HT-29 (cell line): Measurements from ENCODE around the gene SPAG8. TPM values are rescaled to one million over a fixed set of nuclear protein-coding genes. Genes with fewer than 3 reads are reported as not detected.

Experiments
- DNase-seq: peaks from one replicate; pipeline ENCODE4 v3.0.0-alpha.2; 2015; ENCODE audit warnings: low spot score
- total RNA-seq: library from RNA; depleted of rRNA; stranded (reverse); fragments of >200 nt; shearing (Covaris generic); gene quantifications from 2 replicates; pipeline ENCODE4 v1.2.3, GENCODE V29; 2014; rRNA removed

The SPAG8 gene, protein sequence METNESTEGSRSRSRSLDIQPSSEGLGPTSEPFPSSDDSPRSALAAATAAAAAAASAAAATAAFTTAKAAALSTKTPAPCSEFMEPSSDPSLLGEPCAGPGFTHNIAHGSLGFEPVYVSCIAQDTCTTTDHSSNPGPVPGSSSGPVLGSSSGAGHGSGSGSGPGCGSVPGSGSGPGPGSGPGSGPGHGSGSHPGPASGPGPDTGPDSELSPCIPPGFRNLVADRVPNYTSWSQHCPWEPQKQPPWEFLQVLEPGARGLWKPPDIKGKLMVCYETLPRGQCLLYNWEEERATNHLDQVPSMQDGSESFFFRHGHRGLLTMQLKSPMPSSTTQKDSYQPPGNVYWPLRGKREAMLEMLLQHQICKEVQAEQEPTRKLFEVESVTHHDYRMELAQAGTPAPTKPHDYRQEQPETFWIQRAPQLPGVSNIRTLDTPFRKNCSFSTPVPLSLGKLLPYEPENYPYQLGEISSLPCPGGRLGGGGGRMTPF
- 0.78 and 1.9 TPM in 2 replicates for total RNA-seq

DNA sequence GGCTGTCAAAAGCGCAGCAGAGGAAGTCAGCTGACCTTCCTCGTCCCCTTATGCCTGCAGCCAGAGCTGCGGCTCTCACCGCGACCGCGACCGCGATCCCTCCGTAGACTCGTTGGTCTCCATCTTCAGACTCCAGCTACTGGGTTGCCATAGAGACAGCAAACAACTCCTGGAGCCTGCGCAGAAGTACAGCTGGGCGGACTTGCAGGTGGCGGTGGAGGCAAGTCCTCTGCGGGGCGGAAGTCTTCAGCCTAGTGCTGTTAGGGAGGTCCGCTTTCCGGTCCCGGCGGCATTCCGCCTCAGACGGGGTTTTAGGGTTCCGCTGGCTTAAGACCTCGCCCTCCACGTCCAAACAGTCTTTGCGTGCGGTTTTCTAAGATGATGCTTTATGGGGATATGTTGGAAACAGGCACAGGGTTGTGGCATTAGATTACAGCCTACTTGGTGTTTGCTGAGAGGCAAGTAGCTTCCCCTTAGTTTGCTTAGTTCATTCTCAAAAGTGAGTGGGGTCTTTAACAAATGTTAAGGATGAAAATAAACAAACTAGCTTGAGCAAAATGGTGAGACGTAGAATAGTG lies at the start of gene SPAG8:
SPAG8 (minus strand) TSS at position 238 of the 578 bp plus-strand sequence; CDS start at position 123, 115 bp downstream.
- DNase-seq = peak; percentile 90

GRCh38 chr9:35861161-35861897 lies 49.3 kb upstream of the SPAG8 start:
- DNase-seq = no peak

DNA sequence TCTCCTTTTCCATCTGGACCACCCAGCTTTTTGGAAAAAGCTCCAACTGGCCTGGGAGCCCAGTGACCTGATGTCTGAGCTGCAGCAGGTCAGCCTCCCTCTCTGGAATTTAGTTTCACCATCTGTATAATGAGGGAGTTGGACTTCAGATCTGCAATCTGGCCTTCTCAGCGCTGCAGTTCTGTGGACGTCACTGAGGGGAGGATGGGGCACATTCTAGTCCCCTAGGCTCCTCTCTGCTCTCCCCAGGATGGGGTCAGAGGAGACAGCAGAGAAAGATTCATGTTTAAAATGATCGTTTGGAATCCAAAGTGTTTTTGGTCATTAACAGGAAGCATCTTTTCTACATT lies 47.9 kb upstream of the SPAG8 start:
- DNase-seq = no peak

- DNase-seq = peak; percentile 41
These were observed 47.4 kb upstream of the SPAG8 start for GRCh38 chr9:35859310-35859989.

GRCh38 chr9:35858458-35858857 lies 46.4 kb upstream of the SPAG8 start:
- DNase-seq = no peak

DNA sequence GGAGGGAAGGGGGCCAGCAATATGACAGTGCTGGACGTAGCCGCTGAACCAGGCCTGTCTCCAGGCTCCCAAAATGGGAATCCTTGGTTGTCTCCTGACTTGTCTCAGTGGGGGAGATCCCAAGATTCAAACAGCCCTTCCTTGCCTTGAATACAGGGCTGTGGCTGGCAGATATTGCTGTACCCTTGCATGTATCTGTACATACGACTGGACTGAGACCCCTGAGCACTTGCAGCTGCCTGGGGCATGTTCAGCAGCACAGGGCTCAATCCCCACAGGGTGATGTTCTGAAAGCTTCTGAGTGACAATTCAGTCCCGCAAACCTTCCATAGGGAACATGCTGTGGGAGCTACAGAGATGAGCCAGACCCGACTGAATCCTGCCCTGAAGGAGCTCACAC lies 44.8 kb upstream of the SPAG8 start:
- DNase-seq = no peak

DNA sequence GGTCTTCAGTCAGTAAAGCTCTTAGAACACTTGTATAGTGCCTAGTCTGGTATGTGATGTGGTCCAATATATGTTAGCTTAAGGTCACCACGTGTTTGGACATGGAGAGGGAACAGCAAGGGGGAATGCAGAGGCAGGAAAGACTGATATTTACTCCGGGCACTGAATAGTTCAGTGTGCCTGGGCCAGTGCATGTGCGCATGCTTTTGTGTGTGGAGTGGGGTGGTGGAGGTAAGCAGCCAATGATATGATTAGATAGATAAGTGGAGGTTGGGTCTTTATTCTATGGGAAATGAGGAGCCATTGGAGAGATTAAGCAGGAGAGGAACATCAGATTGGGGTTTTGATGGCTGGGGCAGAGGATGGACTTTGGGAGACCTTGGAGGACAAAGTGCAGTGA lies 44.1 kb upstream of the SPAG8 start:
- DNase-seq = no peak

GRCh38 chr9:35854091-35854762 lies 42.2 kb upstream of the SPAG8 start:
- no peak for DNase-seq

DNA sequence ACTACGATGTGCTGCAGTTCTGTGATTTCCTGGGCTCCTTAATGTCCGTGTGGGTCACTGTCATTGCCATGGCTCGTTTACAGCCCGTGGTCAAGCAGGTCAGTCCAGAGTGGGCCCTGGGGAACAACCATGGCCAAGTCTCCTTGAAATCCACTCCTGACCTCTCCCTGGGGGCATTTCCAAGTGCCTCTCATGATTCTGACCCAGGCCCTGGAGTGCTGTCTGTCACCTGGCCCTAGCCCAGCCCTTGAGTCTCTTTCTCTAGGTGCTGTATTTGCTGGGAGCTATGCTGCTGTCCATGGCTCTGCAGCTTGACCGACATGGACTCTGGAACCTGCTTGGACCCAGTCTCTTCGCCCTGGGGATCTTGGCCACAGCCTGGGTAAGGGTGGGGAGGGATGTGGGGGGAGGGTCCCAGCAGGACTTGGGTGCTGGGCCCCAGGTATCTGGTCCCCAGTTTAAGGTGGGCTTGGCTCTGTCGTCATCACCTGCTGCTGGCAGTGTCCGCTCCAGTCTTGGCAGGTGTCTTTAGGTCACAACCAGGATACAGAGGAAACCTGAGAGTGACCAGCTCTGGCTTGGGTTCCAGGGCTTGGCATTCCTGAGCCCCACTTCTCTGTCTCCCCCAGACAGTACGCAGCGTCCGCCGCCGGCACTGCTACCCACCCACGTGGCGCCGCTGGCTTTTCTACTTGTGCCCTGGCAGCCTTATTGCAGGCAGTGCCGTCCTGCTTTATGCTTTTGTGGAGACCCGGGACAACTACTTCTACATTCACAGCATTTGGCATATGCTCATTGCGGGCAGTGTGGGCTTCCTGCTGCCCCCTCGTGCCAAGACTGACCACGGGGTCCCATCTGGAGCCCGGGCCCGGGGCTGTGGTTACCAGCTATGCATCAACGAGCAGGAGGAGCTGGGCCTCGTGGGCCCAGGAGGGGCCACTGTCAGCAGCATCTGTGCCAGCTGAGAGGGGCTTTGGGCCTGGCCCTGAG lies 41.1 kb upstream of the SPAG8 start:
- DNase-seq = no peak

DNA sequence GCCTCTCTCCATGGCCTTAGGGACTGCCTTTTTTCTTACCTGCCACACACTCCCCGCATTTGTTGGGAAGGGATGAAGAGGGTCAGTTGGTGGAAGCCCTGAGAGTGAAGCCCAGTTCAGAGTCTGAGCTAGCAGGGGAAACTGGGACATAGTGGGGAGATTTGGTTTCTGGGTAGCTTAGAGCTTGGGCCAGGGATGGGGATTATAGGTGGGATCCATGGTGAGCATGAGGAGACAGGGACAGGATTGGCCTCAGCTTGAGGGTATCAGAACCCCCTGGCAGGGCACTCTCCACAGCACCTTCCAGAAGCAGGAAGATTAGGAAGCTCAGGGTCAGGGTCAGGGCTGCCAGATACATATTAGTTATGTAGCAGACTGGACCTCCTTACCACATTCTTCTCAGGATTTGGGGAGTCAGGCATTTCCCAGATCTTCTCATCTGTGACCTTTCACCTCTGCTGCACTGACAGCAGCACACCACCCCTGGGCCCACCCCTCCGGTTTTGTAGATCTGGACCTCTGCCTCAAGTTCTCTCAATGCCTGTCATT lies 40.3 kb upstream of the SPAG8 start:
- no peak for DNase-seq

DNA sequence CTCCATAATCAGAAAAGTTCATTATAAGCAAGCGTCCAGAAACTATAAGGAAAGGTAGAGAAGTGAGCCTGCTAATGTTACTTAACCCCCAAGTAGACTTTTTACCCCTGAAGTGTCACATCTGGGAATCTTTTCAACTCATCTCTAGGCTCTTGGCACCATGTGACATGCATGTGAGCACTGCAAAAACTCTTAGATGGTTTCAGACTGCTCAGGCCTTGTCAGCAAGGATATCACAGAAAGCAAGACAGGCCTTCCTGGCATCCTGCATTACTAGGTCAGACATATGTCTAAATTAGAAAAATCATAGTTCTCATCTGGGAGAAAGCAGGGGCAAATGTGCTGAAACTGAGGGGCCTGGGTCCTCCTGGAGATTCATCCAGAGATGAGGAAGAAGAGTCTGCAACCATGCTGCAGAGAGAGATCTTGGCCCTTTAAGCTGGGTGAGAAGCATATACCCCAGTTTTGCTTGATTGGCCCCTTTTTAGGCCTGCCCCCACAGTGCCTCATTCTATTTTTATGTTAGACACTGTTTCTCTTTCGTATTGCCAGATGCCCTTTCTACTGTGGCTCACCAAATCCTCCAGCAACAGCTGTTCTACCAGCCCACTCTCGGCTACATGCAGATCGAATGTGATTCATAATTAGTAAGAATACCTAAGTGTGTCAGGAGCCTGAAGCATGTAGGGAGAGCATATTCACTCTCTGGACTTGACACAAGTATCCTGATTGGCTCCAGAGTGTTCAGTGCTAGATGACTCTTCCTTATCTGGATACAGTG lies 35.9 kb upstream of the SPAG8 start:
- DNase-seq = no peak

GRCh38 chr9:35845824-35846771 lies 34.0 kb upstream of the SPAG8 start:
- DNase-seq = peak; percentile 15

- DNase-seq = peak; percentile 83
These were observed 32.7 kb upstream of the SPAG8 start for GRCh38 chr9:35844628-35845270.

GRCh38 chr9:35842795-35843194 lies 30.7 kb upstream of the SPAG8 start:
- peak; percentile 8 for DNase-seq

GRCh38 chr9:35842020-35842745 lies 30.1 kb upstream of the SPAG8 start:
- DNase-seq = no peak

DNA sequence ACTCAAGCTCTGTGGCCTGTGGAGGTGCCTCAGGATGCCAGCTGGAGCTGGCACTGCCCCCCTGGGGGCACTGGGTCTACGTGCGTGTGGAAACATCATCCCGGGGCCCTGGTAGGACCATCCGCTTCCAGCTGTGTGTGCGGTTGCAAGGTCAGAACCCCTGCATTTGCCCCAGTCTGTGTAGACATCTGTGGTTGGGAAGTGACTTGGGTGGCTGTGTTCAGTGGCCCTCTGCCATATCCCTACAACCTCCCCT lies 29.5 kb upstream of the SPAG8 start:
- DNase-seq = no peak
